ENCODE results near the gene TMEM9.

GRCh38 chr1:201089596-201089995, 64.7 kb downstream of the TMEM9 start:
- TF ChIP-seq, protein P1, sequence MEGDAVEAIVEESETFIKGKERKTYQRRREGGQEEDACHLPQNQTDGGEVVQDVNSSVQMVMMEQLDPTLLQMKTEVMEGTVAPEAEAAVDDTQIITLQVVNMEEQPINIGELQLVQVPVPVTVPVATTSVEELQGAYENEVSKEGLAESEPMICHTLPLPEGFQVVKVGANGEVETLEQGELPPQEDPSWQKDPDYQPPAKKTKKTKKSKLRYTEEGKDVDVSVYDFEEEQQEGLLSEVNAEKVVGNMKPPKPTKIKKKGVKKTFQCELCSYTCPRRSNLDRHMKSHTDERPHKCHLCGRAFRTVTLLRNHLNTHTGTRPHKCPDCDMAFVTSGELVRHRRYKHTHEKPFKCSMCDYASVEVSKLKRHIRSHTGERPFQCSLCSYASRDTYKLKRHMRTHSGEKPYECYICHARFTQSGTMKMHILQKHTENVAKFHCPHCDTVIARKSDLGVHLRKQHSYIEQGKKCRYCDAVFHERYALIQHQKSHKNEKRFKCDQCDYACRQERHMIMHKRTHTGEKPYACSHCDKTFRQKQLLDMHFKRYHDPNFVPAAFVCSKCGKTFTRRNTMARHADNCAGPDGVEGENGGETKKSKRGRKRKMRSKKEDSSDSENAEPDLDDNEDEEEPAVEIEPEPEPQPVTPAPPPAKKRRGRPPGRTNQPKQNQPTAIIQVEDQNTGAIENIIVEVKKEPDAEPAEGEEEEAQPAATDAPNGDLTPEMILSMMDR (IDR thresholded peaks at IDR 0.05), result no peak
- no peak for TF ChIP-seq POLR2A (IDR thresholded peaks at IDR 0.05)
